ENCODE data around the gene SLC6A9.

Gene SLC6A9

DNA sequence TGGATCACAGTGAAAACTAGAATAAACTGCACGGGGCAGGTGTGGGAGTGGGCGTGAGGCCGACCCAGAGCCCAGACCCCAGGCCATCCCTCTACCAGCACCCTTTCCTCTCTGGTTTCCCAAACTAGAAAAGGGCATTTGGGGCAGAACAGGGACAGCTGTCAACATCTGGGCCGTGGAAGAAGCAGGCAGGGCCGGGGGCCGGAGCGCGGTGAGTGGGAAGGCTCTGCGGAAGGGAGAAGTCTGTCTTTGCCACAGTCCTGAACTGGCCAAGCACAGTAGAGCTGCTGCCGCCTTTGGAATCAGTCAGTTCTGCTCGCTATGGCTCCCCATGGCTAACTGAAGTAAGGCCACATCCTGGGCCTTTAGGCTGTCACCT lies 33.3 kb downstream of the SLC6A9 start:
- DNase-seq, result no peak

DNA sequence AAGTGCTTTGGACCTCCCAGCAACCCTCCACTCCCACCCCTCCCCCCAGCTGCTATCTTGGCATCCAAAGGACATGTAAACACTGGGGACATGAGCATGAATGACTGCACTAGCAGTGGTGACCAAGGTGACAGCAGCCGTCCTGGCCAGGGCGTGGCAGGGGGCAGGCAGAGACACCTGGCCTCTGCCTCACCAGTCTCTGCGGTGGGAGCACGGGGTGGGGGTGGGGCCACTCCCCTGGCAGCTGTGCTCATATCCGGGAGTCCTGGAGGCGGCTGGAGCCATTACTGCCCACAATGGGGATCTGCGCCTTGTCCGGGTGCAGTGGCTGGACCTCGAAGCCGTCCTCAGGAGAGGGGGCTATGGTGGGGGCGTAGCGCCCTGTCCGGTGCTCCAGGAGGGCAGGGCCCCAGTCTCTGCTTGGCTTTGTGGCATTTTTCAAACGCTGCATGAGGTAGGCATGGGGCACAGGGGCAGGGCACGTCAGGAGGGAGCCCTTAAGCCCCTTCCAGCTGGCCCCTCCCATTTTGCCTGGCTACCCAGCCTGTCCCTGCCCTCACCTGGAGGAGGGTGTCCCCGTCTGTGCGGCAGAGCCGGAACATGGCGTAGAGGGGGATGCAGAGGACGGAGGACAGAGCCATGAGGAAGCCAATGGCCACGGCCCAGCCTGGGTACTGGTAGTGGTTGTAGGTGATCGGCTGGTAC lies 33.8 kb downstream of the SLC6A9 start:
- DNase-seq, result no peak

DNA sequence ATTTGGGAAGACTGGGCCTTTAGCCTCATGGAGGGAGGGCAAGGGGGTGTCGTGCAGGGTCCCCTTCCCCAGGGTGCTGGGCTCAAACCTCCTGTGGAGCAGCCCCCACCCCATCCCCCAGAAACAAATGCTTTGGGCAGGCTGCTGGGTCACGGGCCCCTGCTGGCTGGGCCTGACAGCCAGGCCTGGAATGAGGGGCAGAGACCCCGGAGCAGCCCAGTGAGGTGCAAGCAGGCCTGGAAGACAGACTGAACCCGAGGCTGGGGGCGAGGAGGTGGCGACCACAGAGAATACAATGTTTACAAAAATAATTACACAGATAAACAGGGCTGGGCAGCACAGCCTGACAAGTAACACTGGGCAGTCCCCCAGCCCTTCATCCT lies 34.5 kb downstream of the SLC6A9 start:
- DNase-seq, result no peak

DNA sequence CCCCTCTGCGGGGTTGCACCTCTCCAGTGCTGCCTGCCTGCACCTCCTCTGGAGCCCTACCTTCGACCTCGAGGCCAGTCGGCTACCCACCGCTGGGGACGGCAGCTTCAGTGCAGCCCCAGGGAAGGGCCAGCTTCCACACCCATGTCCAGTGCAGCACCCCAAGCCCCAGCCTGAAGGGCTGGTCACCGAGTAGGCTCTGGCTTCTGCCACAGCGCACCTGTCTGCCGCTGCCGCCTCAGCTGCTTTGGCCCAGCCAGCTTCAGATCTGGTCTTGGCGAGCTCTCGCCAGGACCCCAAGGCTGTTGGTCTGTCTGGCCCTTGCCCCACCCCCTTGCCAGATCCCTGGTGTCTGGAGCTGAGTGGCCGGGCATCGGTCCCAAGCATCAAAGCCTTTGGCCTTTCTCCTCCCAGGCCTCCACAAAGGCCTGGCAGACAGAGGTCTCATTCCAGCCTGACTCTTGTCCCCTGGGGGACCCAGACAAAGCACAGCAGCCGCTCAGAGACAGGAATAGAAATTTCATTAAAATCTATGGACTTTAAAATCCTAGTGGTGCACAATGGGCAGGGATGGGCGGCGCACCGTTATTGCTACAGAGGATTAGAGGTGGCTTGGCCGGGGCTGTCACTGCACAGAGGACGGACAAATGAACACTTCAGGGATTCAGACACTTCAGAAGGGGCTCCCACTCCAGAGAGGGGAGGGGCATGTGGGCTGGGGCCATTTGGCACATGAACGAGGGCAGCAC lies 35.1 kb downstream of the SLC6A9 start:
- no peak for DNase-seq

DNA sequence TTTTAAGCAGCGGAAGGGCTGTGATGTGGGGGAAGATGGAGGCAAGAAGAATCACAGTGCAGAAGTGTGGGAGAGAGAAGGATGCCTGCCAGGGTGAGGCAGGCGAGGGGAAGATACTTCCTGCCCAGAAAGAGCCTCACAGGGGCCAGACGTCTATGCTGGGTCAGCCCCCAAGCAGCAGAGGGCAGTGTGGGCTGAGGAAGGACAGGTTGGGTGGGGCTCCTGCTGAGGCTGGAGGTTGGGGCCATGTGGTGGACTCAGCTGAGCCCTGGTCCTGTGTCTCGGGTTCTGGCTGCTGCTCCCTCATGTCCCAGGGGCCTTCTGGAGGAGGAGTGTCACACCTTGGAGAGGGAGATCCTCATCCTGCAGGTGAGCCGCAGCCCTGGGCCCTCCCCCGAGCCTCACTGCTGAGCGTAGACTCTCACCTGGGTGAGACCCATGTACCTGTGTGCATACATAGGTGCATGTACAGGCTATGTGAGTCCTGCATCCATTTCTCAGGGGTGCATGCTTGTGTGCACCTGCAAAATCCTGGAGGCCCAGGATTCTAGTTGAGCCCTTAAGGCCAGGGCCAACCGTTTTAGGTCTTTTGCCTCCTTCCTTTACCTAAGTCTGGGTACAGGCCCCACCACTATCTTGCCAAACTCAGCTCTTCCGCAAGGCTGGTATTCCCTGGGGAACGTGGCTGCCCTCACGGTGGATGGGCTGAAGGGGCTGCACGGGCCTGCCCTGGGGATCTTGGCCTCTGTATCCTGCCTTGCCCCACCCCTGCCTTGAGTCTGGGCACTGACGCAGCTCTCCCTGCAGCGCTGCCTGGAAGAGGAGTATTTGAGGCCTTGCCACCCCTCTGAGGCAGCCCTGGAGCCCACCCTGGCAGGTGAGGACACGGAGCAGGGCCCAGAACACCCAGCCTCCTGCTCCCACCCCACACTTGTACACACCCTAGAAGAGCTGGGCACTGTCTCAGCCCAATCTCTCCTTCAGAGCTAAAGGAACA lies 36.2 kb downstream of the SLC6A9 start:
- DNase-seq, result no peak

DNA sequence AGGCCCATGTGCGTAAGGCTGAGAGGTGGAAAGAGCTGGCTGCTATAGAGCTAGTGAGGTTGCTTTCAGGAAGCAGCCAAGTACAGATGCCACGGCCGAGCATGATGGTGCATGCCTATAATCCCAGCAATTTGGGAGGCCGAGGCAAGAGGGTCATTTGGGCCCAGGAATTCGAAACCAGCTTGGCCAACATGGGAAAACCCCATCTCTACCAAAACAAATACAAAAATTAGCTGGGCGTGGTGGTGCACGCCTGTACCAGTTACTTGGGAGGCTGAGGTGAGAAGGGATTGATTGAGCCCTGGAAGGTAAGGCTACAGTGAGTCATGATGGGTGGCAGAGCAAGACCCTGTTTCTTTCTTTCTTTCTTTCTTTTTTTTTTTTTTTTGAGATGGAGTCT lies 37.2 kb downstream of the SLC6A9 start:
- no peak for DNase-seq

DNA sequence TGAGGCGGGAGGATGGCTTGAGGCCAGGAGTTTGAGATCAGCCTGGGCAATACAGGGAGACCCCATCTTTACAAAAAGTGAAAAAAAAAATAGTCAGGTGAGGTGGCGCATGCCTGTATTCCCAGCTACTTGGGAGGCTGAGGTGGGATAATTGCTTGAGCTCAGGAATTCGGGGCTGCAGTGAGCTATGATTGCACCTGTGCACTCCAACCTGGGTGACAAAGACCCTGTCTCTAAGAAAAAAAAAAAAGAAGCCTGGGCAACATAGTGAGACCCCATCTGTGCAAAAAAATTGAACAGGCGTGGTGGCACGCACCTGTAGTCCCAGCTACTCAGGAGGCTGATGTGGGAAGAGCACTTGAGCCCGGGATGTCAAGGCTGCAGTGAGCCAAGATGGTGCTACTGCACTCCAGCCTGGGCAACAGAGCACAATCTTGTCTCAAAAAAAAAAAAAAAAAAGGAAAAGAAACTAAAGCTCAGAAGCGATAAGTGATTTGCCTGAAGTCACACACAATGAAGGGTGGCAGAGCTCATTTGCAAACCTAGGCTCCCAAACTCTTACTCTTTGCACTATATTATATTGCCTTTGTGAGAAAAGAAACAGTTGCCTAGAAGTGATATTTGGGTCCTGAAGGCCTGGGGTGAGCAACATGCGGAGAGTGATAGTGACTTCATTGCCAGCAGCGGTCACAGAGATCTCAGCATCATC lies 37.9 kb downstream of the SLC6A9 start:
- DNase-seq, result no peak

DNA sequence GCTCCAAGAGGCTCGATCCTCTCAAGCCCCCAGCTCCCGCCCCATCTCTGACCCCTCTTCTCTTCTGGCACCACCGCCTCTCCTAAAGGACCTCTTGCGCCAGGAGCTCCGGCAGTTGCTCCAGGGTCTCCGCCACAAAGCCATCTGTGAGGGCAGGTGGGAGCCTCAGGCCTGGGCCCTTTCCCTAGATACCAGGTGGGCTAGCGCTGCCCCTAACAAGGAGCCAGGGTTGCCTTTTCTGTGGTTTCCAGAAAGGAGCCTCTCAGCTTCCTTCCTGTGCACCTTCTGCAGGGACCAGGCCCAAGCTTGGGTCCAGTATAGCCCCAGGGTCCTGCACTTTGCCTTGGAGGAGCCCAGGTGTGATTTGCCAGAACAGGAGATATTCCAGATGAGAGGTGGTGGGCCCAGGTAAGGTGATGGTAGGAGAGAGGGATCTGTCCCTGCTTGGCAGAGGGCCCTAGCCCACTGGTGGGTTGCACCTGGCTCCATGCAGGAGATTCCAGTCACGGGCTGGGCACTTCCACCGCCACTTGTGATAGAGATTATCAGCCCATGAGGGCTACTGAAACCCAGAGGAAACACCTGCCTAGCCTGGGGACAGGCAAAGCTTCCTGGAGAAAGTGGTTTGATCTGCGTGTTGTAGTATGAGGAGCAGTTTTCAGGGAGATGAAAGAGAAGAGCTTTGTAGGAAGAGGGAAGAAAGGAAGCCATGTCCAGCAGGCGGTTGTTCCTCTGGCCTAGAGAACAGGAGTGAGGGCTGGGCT lies 38.8 kb downstream of the SLC6A9 start:
- DNase-seq, result peak; percentile 70

DNA sequence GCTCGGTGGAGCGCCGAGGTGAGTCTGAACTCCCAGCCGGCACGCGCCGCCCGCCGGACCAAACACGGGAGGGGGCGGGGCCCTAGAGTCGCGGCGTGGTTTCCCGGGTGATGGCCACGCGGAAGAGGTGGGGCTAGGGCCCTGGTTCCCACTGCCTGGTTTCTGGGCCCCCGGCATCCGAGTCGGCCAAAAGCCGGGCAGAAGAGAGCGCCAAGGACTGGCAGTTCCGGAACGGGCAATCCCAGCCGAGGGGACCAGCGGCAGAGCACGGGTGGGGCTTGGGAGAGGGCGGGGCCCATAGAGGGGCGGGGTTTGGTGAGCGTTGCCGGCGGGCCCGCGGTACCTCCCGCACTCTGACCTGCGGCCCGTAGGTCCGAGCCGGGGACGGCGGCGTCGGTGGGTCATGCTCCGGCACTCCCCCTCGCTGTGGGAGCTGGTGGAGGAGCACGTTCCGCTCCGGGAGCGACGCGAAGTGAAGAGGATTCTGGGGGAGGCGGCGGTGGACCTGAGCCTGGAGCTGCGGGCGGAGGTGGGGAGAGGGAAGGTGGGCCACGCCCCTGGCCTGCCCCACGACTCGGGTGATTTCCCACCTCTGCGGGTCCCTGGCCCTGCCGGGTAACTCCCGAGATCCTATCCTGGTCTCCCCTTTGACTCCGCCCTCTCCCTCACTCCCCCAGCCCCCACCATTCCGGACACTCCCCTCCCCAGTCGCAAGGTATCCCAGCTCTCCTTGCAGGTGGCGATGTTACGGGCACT lies 39.6 kb downstream of the SLC6A9 start, which contains the start of gene CCDC24:
TSS of gene CCDC24 (plus strand) at position 124 of the 756 bp plus-strand sequence. CDS start at position 404, 280 bp downstream.
- DNase-seq, result peak; percentile 82

DNA sequence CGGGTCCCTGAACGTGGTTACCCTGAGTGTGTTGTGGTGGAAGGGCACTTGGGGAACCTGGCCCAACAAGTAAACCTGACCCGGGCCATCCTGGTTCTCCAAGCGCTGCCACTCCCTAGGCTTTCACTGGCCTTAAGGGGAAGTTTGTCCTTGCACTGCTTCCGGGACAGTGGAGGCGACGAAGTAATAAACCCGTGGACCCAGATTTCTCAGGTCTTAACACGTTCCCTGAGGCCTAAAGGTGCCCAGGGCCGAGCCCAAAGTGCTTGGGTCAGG lies 40.1 kb downstream of the SLC6A9 start:
- DNase-seq, result no peak

DNA sequence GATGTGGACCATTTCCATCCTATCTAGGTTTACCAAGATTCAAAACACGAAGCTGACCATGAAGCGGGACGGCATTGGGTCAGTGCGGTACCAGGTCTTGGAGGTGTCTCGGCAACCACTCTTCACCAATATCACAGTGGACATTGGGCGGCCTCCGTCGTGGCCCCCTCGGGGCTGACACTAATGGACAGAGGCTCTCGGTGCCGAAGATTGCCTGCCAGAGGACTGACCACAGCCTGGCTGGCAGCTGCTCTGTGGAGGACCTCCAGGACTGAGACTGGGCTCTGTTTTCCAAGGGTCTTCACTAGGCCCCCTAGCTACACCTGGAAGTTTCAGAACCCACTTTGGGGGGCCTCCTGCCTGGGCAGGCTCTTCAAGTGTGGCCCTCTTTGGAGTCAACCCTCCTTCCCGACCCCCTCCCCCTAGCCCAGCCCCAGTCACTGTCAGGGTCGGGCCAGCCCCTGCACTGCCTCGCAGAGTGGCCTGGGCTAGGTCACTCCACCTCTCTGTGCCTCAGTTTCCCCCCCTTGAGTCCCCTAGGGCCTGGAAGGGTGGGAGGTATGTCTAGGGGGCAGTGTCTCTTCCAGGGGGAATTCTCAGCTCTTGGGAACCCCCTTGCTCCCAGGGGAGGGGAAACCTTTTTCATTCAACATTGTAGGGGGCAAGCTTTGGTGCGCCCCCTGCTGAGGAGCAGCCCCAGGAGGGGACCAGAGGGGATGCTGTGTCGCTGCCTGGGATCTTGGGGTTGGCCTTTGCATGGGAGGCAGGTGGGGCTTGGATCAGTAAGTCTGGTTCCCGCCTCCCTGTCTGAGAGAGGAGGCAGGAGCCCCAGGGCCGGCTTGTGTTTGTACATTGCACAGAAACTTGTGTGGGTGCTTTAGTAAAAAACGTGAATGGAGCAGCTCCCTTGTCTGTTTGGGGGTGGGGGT lies 40.7 kb downstream of the SLC6A9 start:
- DNase-seq, result no peak

DNA sequence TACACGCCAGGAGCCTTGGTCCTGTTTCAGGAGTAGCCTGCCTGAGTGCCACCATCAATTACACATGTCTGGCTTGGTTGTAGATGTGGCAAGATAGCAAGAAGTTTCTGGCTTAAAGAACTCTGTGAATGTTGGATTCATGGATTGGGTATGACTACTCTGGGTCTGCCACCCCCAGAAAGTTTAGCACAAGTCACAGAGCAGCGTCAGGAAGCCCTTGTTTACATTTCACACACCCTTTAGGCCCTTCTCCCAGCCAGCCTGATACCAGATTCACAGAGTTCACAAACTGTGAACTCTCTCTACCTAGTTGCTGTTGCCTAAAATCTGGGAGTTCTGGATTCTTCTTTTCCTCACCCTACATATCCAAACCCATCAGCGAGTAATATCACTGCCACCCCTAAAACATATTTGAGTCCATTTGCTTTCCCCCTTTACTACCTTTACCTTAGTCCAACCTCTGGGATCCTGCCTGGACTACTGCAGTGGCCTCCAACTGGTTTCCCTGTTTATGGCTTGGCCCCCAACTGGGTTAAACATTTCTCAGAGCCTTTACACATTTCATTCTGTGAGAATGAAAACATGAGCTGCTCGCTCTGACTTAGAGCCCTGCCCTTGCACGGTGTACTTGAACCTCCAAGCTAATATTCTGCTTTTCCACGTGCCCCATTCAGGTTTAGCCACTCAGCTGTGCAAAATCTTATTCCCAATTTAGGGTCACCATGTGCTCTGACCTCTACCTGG lies 43.9 kb downstream of the SLC6A9 start:
- no peak for DNase-seq

DNA sequence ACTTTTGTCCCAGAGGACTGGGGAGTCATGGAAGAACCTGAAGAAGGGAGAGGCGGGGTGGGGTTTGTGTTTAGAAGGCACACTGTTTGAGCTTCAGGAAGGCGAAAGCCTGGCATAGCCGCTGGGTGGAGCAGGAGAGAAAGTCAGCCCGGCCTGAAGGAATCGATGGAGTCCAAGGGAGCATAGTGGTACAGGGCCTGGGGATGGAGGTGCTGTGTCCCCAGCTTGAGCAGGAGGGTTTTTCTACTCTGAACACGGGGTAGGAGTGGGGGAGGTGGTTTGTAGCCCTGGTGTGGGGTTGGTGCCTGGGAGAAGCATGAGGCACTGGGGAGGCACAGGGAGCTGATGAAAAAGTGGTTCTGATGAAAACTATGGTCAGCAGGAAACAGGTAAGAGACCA lies 44.5 kb downstream of the SLC6A9 start:
- no peak for DNase-seq

DNA sequence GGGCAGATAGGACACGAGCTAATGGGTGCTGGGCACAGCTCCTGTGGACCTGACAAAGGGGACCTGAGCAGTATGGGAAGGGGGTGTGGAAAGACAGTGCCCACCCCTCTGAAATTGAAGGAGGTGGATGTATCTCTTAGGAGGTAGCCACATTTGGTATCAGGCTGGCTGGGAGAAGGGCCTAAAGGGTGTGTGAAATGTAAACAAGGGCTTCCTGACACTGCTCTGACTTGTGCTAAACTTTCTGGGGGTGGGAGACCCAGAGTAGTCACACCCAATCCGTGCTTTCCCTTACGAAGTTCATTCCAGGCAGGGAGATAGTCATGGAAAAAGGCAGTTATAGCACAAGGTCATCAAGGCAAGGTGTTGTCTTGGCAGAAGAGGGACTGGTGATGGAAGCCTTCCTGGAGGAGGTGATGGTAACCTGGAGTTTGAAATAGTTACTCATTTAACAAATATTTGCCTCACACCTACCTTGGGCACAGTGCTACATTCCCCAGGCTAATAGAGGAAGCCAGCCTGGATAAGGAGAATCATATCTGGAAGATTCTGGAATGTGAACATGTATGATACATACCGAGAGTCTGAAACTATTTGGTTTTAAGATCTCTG lies 45.2 kb downstream of the SLC6A9 start:
- DNase-seq, result no peak

DNA sequence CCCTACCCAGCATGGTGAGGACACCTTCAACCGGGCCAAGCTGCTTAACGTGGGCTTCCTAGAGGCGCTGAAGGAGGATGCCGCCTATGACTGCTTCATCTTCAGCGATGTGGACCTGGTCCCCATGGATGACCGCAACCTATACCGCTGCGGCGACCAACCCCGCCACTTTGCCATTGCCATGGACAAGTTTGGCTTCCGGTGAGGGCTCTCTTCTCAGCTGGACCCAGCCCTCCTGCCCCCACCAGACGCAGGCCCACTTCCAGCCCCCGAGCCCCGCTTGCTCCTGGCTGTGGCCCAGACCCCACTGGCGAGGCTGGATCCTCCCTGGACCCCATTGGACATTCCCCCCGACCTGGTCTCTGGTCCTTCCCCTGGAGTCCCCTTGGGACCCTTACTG lies 46.4 kb downstream of the SLC6A9 start:
- no peak for DNase-seq

DNA sequence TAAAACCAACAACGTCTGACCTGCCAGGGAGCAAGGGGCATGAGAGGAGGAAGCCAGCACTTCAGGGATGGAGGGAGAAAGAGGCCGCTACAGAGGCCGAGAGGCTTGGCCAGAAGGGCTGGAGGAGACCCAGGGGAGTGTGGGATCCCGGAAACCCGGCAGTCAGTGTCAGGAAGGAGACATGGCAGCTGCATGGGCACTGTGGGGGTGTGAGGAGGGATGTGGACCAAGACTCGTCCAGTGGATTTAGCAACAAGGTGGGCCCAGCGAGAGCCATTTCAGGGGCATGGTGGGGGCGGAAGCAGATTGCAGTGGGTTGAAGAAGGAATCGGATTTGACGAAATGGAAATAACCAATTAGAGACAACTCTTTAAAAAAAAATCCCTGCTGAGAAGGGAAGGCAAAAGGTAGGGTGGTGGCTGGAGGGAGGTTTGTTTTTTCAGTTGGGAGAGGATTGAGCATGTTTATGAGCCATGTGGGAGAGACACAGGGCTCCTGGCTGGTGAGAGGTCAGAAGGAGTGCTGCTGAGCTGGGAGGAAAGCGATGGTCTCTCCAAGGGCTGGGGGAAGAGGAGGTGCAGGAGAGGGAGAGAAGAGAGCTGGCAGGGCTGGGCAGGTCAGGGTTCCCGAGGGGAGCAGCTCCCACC lies 47.9 kb downstream of the SLC6A9 start:
- no peak for DNase-seq

DNA sequence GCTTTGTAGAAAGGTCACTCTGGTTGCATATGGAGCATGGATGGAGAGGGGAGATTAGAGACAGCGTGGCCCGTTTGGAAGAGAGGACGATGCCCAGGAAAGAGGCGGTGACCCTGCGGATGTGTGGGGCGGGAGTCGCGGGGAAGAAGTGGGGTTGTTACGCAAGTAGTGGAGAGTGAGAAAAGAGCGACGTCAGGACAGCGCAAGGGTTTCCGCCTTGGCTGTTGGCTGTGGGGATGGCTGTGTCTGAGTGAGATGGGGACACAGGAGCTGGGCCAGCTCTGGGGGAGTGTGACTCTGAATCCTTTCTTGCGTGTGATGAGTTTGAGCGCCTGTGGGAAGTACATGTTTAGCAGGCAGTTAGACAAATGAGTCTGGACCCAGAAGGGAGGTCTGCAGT lies 48.5 kb downstream of the SLC6A9 start:
- DNase-seq, result no peak

DNA sequence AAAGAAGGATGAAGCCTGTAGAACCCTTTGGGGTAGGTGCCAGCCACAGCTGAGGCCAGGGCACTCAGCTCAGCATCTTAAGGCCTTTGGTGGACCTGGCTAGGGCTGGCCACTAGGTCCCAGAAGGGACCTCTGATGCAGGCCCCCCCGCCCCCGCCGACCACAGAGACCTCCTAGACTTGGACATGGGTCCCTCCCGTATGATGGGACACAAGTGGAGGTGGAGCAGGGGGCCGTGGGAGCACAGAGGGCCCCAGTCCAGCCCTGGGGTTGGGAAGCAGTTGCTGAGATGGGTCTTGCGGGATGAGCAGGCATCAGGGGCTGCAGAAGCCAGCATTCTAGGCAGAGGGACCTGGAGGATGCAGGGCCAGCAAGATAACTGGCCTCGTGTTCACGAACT lies 49.0 kb downstream of the SLC6A9 start:
- no peak for DNase-seq

DNA sequence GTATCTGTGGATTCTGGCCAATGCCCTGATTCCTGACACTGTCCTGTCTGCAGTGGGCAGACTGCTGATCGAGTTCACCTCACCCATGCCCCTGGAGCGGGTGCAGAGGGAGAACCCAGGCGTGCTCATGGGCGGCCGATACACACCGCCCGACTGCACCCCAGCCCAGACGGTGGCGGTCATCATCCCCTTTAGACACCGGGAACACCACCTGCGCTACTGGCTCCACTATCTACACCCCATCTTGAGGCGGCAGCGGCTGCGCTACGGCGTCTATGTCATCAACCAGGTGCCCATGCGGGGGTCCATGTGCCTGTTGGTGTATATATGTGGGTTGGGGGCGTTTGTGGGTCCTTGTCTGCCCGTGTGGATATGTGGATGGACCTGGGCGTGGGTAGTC lies 49.6 kb downstream of the SLC6A9 start:
- DNase-seq, result no peak
